HL-60 (cell line): ENCODE data around the gene ZNF365.

ENCODE experiments used
- GABPA ChIP-seq: IDR thresholded peaks from 2 replicates; pipeline ENCODE4 v1.6.1; 2012; ENCODE audit warnings: low read depth
- POLR2AphosphoS5 ChIP-seq: IDR thresholded peaks from 2 replicates; pipeline ENCODE4 v1.6.1; 2012; ENCODE audit warnings: low read depth
- SPI1 ChIP-seq: IDR thresholded peaks from 2 replicates; pipeline ENCODE4 v1.6.1; 2012; ENCODE audit warnings: low read depth, mild to moderate bottlenecking, borderline replicate concordance
- TF ChIP-seq, protein P1 (sequence below): IDR thresholded peaks from one replicate; pipeline ENCODE4 v1.5.1; 2011; ENCODE audit warnings: low read length, control low read depth, inconsistent platforms; ENCODE audit not compliant: insufficient read depth
- TF ChIP-seq, protein P2 (sequence below): IDR thresholded peaks from 2 replicates; pipeline ENCODE4 v1.6.1; 2012; ENCODE audit warnings: low read depth; ENCODE audit not compliant: insufficient replicate concordance

- TF ChIP-seq, protein P1, sequence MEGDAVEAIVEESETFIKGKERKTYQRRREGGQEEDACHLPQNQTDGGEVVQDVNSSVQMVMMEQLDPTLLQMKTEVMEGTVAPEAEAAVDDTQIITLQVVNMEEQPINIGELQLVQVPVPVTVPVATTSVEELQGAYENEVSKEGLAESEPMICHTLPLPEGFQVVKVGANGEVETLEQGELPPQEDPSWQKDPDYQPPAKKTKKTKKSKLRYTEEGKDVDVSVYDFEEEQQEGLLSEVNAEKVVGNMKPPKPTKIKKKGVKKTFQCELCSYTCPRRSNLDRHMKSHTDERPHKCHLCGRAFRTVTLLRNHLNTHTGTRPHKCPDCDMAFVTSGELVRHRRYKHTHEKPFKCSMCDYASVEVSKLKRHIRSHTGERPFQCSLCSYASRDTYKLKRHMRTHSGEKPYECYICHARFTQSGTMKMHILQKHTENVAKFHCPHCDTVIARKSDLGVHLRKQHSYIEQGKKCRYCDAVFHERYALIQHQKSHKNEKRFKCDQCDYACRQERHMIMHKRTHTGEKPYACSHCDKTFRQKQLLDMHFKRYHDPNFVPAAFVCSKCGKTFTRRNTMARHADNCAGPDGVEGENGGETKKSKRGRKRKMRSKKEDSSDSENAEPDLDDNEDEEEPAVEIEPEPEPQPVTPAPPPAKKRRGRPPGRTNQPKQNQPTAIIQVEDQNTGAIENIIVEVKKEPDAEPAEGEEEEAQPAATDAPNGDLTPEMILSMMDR: no peak
- TF ChIP-seq, protein P2, sequence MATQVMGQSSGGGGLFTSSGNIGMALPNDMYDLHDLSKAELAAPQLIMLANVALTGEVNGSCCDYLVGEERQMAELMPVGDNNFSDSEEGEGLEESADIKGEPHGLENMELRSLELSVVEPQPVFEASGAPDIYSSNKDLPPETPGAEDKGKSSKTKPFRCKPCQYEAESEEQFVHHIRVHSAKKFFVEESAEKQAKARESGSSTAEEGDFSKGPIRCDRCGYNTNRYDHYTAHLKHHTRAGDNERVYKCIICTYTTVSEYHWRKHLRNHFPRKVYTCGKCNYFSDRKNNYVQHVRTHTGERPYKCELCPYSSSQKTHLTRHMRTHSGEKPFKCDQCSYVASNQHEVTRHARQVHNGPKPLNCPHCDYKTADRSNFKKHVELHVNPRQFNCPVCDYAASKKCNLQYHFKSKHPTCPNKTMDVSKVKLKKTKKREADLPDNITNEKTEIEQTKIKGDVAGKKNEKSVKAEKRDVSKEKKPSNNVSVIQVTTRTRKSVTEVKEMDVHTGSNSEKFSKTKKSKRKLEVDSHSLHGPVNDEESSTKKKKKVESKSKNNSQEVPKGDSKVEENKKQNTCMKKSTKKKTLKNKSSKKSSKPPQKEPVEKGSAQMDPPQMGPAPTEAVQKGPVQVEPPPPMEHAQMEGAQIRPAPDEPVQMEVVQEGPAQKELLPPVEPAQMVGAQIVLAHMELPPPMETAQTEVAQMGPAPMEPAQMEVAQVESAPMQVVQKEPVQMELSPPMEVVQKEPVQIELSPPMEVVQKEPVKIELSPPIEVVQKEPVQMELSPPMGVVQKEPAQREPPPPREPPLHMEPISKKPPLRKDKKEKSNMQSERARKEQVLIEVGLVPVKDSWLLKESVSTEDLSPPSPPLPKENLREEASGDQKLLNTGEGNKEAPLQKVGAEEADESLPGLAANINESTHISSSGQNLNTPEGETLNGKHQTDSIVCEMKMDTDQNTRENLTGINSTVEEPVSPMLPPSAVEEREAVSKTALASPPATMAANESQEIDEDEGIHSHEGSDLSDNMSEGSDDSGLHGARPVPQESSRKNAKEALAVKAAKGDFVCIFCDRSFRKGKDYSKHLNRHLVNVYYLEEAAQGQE: no peak
- TF ChIP-seq POLR2AphosphoS5 (no peak), SPI1 (no peak), GABPA (no peak)
Measured at GRCh38 chr10:62446627-62447026, 72.5 kb downstream of the ZNF365 start.
